HepG2 (cell line): ENCODE measurements around the gene DCTN3. TPM values are rescaled to one million over a fixed set of nuclear protein-coding genes. Genes with fewer than 3 reads are reported as not detected.

Experiments
- ARNTL ChIP-seq: sonication (generic); formaldehyde crosslinking; IDR thresholded peaks from 2 replicates; pipeline ENCODE4 v1.4.0; 2020; ENCODE audit warnings: mild to moderate bottlenecking, missing genetic modification reagents
- FOXK2 ChIP-seq: fragments of 450-650 bp; IDR thresholded peaks from 2 replicates; pipeline ENCODE4 v1.6.1; 2016
- MEF2D ChIP-seq: sonication (generic); formaldehyde crosslinking; IDR thresholded peaks from 2 replicates; pipeline ENCODE4 v1.5.1; 2020; ENCODE audit warnings: mild to moderate bottlenecking, missing genetic modification reagents
- MLX ChIP-seq: IDR thresholded peaks from 2 replicates; pipeline ENCODE4 v1.6.1; 2016
- POGZ ChIP-seq: sonication (generic); formaldehyde crosslinking; IDR thresholded peaks from 2 replicates; pipeline ENCODE4 v1.4.0; 2020; ENCODE audit warnings: mild to moderate bottlenecking, missing genetic modification reagents
- PREB ChIP-seq: sonication (generic); formaldehyde crosslinking; IDR thresholded peaks from 2 replicates; pipeline ENCODE4 v1.4.0; 2020; ENCODE audit warnings: missing genetic modification reagents
- SYNCRIP ChIP-seq: fragments of 200-400 bp; formaldehyde crosslinking; IDR thresholded peaks from 2 replicates; pipeline ENCODE4 v1.6.1; 2018; ENCODE audit warnings: mild to moderate bottlenecking, low read depth, low read length; ENCODE audit not compliant: insufficient read depth
- TFAP4 ChIP-seq: sonication (generic); IDR thresholded peaks from 2 replicates; pipeline ENCODE4 v1.6.1; 2016; ENCODE audit warnings: low read depth, borderline replicate concordance
- WIZ ChIP-seq: sonication (generic); formaldehyde crosslinking; IDR thresholded peaks from 2 replicates; pipeline ENCODE4 v1.5.1; 2020; ENCODE audit warnings: mild to moderate bottlenecking, missing genetic modification reagents
- ZNF280B ChIP-seq: sonication (generic); formaldehyde crosslinking; IDR thresholded peaks from 2 replicates; pipeline ENCODE4 v1.5.0; 2020; ENCODE audit warnings: missing genetic modification reagents, mild to moderate bottlenecking, borderline replicate concordance
- ZNF431 ChIP-seq: sonication (generic); formaldehyde crosslinking; IDR thresholded peaks from 2 replicates; pipeline ENCODE4 v1.9.0; 2022; ENCODE audit warnings: missing genetic modification reagents, low read depth, mild to moderate bottlenecking, borderline replicate concordance
- ZNF484 ChIP-seq: sonication (generic); formaldehyde crosslinking; IDR thresholded peaks from 2 replicates; pipeline ENCODE4 v1.5.1; 2020; ENCODE audit warnings: mild to moderate bottlenecking, low read depth, missing genetic modification reagents, borderline replicate concordance
- ZNF503 ChIP-seq: sonication (generic); formaldehyde crosslinking; IDR thresholded peaks from 2 replicates; pipeline ENCODE4 v1.4.0; 2020; ENCODE audit warnings: missing genetic modification reagents
- ZNF598 ChIP-seq: sonication (generic); formaldehyde crosslinking; IDR thresholded peaks from 2 replicates; pipeline ENCODE4 v1.5.1; 2020; ENCODE audit warnings: mild to moderate bottlenecking, missing genetic modification reagents, borderline replicate concordance
- ZNF605 ChIP-seq: sonication (generic); formaldehyde crosslinking; IDR thresholded peaks from 2 replicates; pipeline ENCODE4 v1.8.0; 2022; ENCODE audit warnings: mild to moderate bottlenecking, missing genetic modification reagents
- ZNF776 ChIP-seq: sonication (generic); formaldehyde crosslinking; IDR thresholded peaks from 2 replicates; pipeline ENCODE4 v1.4.0; 2020; ENCODE audit warnings: mild to moderate bottlenecking, missing genetic modification reagents
- polyA plus RNA-seq, 8 experiments: library from polyadenylated mRNA; depleted of rRNA in 3 of 8; stranded (reverse) in 7 of 8; unstranded in 1 of 8; fragments of >200 nt; fragmentation: Illumina TruSeq in 4 of 8; extraction: Trizol in 4 of 8; gene quantifications; 2 replicates each; pipeline versions ENCODE4 v1.2.1 to v1.2.3, GENCODE V29; 2011 to 2016; ENCODE audit warnings: low read depth in 4 of 8, missing spikeins in 1 of 8, mixed read lengths in 1 of 8; ENCODE audit not compliant: insufficient read depth in 1 of 8
- total RNA-seq, 5 experiments: library from RNA; depleted of rRNA; stranded (reverse); fragments of >200 nt; fragmentation: Illumina TruSeq; extraction: Trizol; gene quantifications; 2 replicates each; pipeline ENCODE4 v1.2.3, GENCODE V29; 2016; ENCODE audit warnings: low read depth in 1 of 5
- TF ChIP-seq, protein P1 (sequence below): sonication (generic); formaldehyde crosslinking; conservative IDR thresholded peaks from 2 replicates; pipeline ENCODE4 v1.4.0; 2020; ENCODE audit warnings: missing genetic modification reagents
- TF ChIP-seq, protein P2 (sequence below): sonication (generic); formaldehyde crosslinking; IDR thresholded peaks from 2 replicates; pipeline ENCODE4 v1.5.1; 2020; ENCODE audit warnings: missing genetic modification reagents, mild to moderate bottlenecking, borderline replicate concordance
- TF ChIP-seq, protein P3 (sequence below): sonication (generic); formaldehyde crosslinking; IDR thresholded peaks from 2 replicates; pipeline ENCODE4 v1.4.0; 2020; ENCODE audit warnings: mild to moderate bottlenecking, missing genetic modification reagents

DCTN3 gene
- total and polyA plus RNA-seq, 2 of the 13 experiments (the other 11 are each of a cell fraction or from before 2014, with no cell fraction given) = 27.4 to 34.5 TPM

- TF ChIP-seq TFAP4 (no peak), ZNF431 (CRISPR knock-in tag) (peak; percentile 80; the same call in 1 of the 2 replicates), MEF2D (CRISPR knock-in tag) (0 out of 2 replicates have a peak, but pooled peaks have one; percentile 46), ZNF598 (CRISPR knock-in tag) (no peak), POGZ (CRISPR knock-in tag) (peak; percentile 82), ZNF503 (CRISPR knock-in tag) (no peak; the same call in 1 of the 2 replicates), FOXK2 (0 out of 2 replicates have a peak, but pooled peaks have one; percentile 11), WIZ (CRISPR knock-in tag) (no peak), ARNTL (CRISPR knock-in tag) (no peak), PREB (no peak), ZNF605 (peak; percentile 70), SYNCRIP (no peak), ZNF484 (no peak), ZNF280B (CRISPR knock-in tag) (no peak), ZNF776 (CRISPR knock-in tag) (peak; percentile 42; the same call in 1 of the 2 replicates), MLX (CRISPR knock-in tag) (no peak)
- TF ChIP-seq, protein P1, sequence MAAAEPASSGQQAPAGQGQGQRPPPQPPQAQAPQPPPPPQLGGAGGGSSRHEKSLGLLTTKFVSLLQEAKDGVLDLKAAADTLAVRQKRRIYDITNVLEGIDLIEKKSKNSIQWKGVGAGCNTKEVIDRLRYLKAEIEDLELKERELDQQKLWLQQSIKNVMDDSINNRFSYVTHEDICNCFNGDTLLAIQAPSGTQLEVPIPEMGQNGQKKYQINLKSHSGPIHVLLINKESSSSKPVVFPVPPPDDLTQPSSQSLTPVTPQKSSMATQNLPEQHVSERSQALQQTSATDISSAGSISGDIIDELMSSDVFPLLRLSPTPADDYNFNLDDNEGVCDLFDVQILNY (CRISPR knock-in tag) = 0 out of 2 replicates have a peak, but pooled peaks have one; percentile 47
- TF ChIP-seq, protein P2, sequence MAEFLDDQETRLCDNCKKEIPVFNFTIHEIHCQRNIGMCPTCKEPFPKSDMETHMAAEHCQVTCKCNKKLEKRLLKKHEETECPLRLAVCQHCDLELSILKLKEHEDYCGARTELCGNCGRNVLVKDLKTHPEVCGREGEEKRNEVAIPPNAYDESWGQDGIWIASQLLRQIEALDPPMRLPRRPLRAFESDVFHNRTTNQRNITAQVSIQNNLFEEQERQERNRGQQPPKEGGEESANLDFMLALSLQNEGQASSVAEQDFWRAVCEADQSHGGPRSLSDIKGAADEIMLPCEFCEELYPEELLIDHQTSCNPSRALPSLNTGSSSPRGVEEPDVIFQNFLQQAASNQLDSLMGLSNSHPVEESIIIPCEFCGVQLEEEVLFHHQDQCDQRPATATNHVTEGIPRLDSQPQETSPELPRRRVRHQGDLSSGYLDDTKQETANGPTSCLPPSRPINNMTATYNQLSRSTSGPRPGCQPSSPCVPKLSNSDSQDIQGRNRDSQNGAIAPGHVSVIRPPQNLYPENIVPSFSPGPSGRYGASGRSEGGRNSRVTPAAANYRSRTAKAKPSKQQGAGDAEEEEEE (CRISPR knock-in tag) = no peak
- TF ChIP-seq, protein P3, sequence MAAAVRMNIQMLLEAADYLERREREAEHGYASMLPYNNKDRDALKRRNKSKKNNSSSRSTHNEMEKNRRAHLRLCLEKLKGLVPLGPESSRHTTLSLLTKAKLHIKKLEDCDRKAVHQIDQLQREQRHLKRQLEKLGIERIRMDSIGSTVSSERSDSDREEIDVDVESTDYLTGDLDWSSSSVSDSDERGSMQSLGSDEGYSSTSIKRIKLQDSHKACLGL = peak; percentile 61
Measured at GRCh38 chr9:34651876-34652601, 31.7 kb upstream of the DCTN3 start, which contains the start of gene IL11RA (continued).
